Neural cell (in vitro differentiated cells): ENCODE data around the gene TYMP. TPM values are rescaled to one million over a fixed set of nuclear protein-coding genes. Genes with fewer than 3 reads are reported as not detected.

Experiments used
- H2AFZ ChIP-seq: fragments of 200-600, 300-800 bp; sonication (generic), shearing (Covaris generic); 2 replicates; pipeline ENCODE4 v1.6.0; 2014; ENCODE audit warnings: low read depth, mild to moderate bottlenecking, antibody characterized with exemption, low read length, moderate library complexity
- H3F3A ChIP-seq: fragments of 200-600 bp; shearing (Covaris generic); 2 replicates; pipeline ENCODE4 v1.6.1; 2016; ENCODE audit warnings: mild to moderate bottlenecking, moderate library complexity, mixed read lengths, antibody characterized with exemption, low read length; ENCODE audit not compliant: insufficient read depth, poor library complexity, severe bottlenecking
- H3K27ac ChIP-seq: fragments of 200-600, 300-800 bp; sonication (generic), shearing (Covaris generic); 2 replicates; pipeline ENCODE4 v1.5.1; 2014; ENCODE audit warnings: mild to moderate bottlenecking, low read length, moderate library complexity
- H3K27me3 ChIP-seq: fragments of 300-800, 200-600 bp; sonication (generic), shearing (Covaris generic); 2 replicates; pipeline ENCODE4 v1.6.0; 2014; ENCODE audit warnings: mild to moderate bottlenecking, low read depth, low read length, moderate library complexity; ENCODE audit not compliant: insufficient read depth
- H3K36me3 ChIP-seq: fragments of 300-800, 200-600 bp; sonication (generic), shearing (Covaris generic); 2 replicates; pipeline ENCODE4 v1.5.1; 2014; ENCODE audit warnings: mild to moderate bottlenecking, antibody characterized with exemption, low read length, moderate library complexity; ENCODE audit not compliant: insufficient read depth
- H3K4me2 ChIP-seq: fragments of 300-800, 200-600 bp; sonication (generic), shearing (Covaris generic); 2 replicates; pipeline ENCODE4 v1.6.0; 2014; ENCODE audit warnings: mild to moderate bottlenecking, low read length
- H3K4me3 ChIP-seq: fragments of 300-800, 200-600 bp; sonication (generic), shearing (Covaris generic); 2 replicates; pipeline ENCODE4 v1.5.1; 2014; ENCODE audit warnings: mild to moderate bottlenecking, low read length, moderate library complexity
- H3K79me2 ChIP-seq: fragments of 200-600 bp; shearing (Covaris generic); replicated peaks from 2 replicates; pipeline ENCODE4 v1.6.0; 2014; ENCODE audit warnings: mild to moderate bottlenecking, low read length, moderate library complexity; ENCODE audit not compliant: insufficient read depth
- H3K9ac ChIP-seq: fragments of 300-800, 200-600 bp; sonication (generic), shearing (Covaris generic); 2 replicates; pipeline ENCODE4 v1.6.1; 2016; ENCODE audit warnings: mild to moderate bottlenecking, low read length, mixed read lengths
- H3K9me2 ChIP-seq: fragments of 200-600 bp; shearing (Covaris generic); 2 replicates; pipeline ENCODE4 v1.6.1; 2016; ENCODE audit warnings: mild to moderate bottlenecking, low read length, mixed read lengths; ENCODE audit not compliant: insufficient read depth
- H3K9me3 ChIP-seq: fragments of 200-600, 300-800 bp; sonication (generic), shearing (Covaris generic); 2 replicates; pipeline ENCODE4 v1.6.1; 2016; ENCODE audit warnings: mild to moderate bottlenecking, mixed run types, low read length, moderate library complexity, mixed read lengths
- H4K20me1 ChIP-seq: fragments of 200-600 bp; shearing (Covaris generic); 2 replicates; pipeline ENCODE4 v1.6.1; 2016; ENCODE audit warnings: mild to moderate bottlenecking, mixed run types; ENCODE audit not compliant: insufficient read depth
- CTCF ChIP-seq: fragments of 450-650 bp; IDR thresholded peaks from 2 replicates; pipeline ENCODE4 v1.5.1; 2014; ENCODE audit warnings: antibody characterized with exemption, mild to moderate bottlenecking, moderate library complexity; ENCODE audit not compliant: poor library complexity, severe bottlenecking
- EP300 ChIP-seq: fragments of 450-650 bp; conservative IDR thresholded peaks from 2 replicates; pipeline ENCODE4 v1.6.1; 2014; ENCODE audit warnings: antibody characterized with exemption, mild to moderate bottlenecking, moderate library complexity; ENCODE audit not compliant: poor library complexity, severe bottlenecking
- EZH2 ChIP-seq: fragments of 200-600, 300-800 bp; shearing (Covaris generic), sonication (generic); IDR thresholded peaks from 2 replicates; pipeline ENCODE4 v1.6.1; 2014; ENCODE audit warnings: antibody characterized with exemption, low read length, borderline replicate concordance, mild to moderate bottlenecking; ENCODE audit not compliant: insufficient read depth, poor library complexity, severe bottlenecking
- MXI1 ChIP-seq: fragments of 450-650 bp; conservative IDR thresholded peaks from 2 replicates; pipeline ENCODE4 v1.6.1; 2014; ENCODE audit warnings: antibody characterized with exemption, mild to moderate bottlenecking; ENCODE audit not compliant: poor library complexity, severe bottlenecking
- POLR2AphosphoS5 ChIP-seq: IDR thresholded peaks from 2 replicates; pipeline ENCODE4 v1.6.1; 2012
- RAD21 ChIP-seq: fragments of 450-650 bp; conservative IDR thresholded peaks from 2 replicates; pipeline ENCODE4 v1.6.1; 2014; ENCODE audit warnings: antibody characterized with exemption, mild to moderate bottlenecking, moderate library complexity
- REST ChIP-seq: IDR thresholded peaks from 2 replicates; pipeline ENCODE4 v1.6.1; 2012; ENCODE audit warnings: borderline replicate concordance
- SMC3 ChIP-seq: fragments of 450-650 bp; conservative IDR thresholded peaks from 2 replicates; pipeline ENCODE4 v1.6.1; 2014; ENCODE audit warnings: antibody characterized with exemption, mild to moderate bottlenecking, moderate library complexity; ENCODE audit not compliant: poor library complexity
- TAF1 ChIP-seq: IDR thresholded peaks from 2 replicates; pipeline ENCODE4 v1.6.1; 2012; ENCODE audit warnings: low read depth
- polyA plus RNA-seq: library from polyadenylated mRNA; depleted of rRNA; stranded (reverse); fragments of >200 nt; gene quantifications from 2 replicates; pipeline ENCODE4 v1.2.3, GENCODE V29; 2014

Gene TYMP
- polyA plus RNA-seq, 1 donor from 2014 or later = 0.87 TPM

- Histone ChIP-seq H4K20me1 (no peaks in the 10 kb centered on the region), H3K9me3 (no peaks in the 10 kb centered on the region), H3K27ac (no peak overlapping the region), H3K79me2 (no peaks in the 10 kb centered on the region), H3K4me2 (no peak overlapping the region), H3K9me2 (no peaks in the 10 kb centered on the region), H2AFZ (no peak overlapping the region), H3K36me3 (no peaks in the 10 kb centered on the region), H3K4me3 (no peak overlapping the region), H3F3A (no peaks in the 10 kb centered on the region), H3K27me3 (no peaks in the 10 kb centered on the region), H3K9ac (no peak overlapping the region)
- TF ChIP-seq REST (no peak), CTCF (no peak), TAF1 (no peak), MXI1 (no peak), SMC3 (no peak), EZH2 (no peak), POLR2AphosphoS5 (no peak), RAD21 (no peak), EP300 (no peak)
Measured at GRCh38 chr22:50550395-50550794, 20.6 kb upstream of the TYMP start.

GRCh38 chr22:50548921-50549790 lies 19.3 kb upstream of the TYMP start:
- Histone ChIP-seq H3F3A (no peaks in the 10 kb centered on the region), H3K9me2 (no peaks in the 10 kb centered on the region), H3K27ac (no peak overlapping the region), H3K9ac (no peak overlapping the region), H3K4me2 (no peak overlapping the region), H3K27me3 (peaks cover 7% of the 10 kb centered on the region), H3K36me3 (no peaks in the 10 kb centered on the region), H4K20me1 (no peaks in the 10 kb centered on the region), H3K9me3 (no peaks in the 10 kb centered on the region), H3K79me2 (no peaks in the 10 kb centered on the region), H3K4me3 (no peak overlapping the region), H2AFZ (no peak overlapping the region)
- TF ChIP-seq EZH2 (no peak), CTCF (no peak), TAF1 (no peak), MXI1 (no peak)
